Measurements from ENCODE around the gene UCN.
A peak's percentile ranks its signal among the peaks of the same experiment; 100 is the strongest.

DNA sequence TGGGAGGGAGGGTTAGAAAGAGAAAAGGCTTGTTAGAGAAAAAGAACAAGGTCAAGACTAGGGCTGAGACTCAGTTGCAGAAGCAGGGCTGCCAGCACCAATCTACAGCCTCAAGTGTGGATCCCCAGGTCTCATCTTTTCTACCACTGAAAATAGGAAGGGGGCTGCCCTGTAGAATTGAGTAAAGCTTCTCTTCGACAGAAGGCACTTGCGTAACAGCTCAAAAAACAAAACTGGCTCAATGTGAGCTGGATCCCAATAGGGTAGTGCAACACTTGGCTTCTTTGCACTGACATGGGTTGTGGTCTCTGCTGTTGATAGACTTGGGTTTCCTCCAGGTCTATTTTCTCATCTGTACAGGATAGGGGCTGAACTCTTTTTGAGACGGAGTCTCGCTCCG is 16.5 kb upstream of the UCN start:
- TF ChIP-seq EZH2 (IDR thresholded peaks at IDR 0.05; ENCODE audit: borderline replicate concordance, control insufficient read depth, low read depth, low read length) (no peak), USF2 (IDR thresholded peaks at IDR 0.05; ENCODE audit: borderline replicate concordance, low read depth, low read length) (no peak), POLR2A (IDR thresholded peaks at IDR 0.05; ENCODE audit: low read depth, low read length) (0 out of 2 replicates have a peak, but pooled peaks have one; percentile 14), NFXL1 (IDR thresholded peaks at IDR 0.05; ENCODE audit: borderline replicate concordance) (no peak)

Data from GM12878 (cell line).